Gastrocnemius medialis (tissue), 4 donors: ENCODE data around the gene DCDC2C. TPM values are rescaled to one million over a fixed set of nuclear protein-coding genes. Genes with fewer than 3 reads are reported as not detected.

Experiments used
- ATAC-seq, 2 donors: fragments of 150-250 bp; one replicate each; pipeline ENCODE4 v1.9.1; 2016
- DNase-seq, 2 donors: peaks; one replicate each; pipeline ENCODE4 v3.0.0-alpha.2; 2019
- H3K27ac ChIP-seq, 4 donors: fragments of 200-600 bp; sonication (generic); 1 replicate in 1 of 4; 2 replicates in 3 of 4; pipeline ENCODE4 v1.5.1; 2016 to 2018; ENCODE audit warnings: mild to moderate bottlenecking in 2 of 4, moderate library complexity in 1 of 4
- H3K27me3 ChIP-seq, 3 donors: fragments of 200-600 bp; sonication (generic) in 2 of 3; 1 replicate in 1 of 3; 2 replicates in 2 of 3; pipeline versions ENCODE4 v1.5.1 to v1.6.0; 2016 to 2019; ENCODE audit warnings: mild to moderate bottlenecking in 1 of 3, moderate library complexity in 1 of 3
- H3K36me3 ChIP-seq, 2 donors: fragments of 200-600 bp; sonication (generic) in 1 of 2; one replicate each; pipeline ENCODE4 v1.5.1; 2017 to 2018
- H3K4me1 ChIP-seq, 2 donors: fragments of 200-600 bp; sonication (generic) in 1 of 2; one replicate each; pipeline ENCODE4 v1.5.1; 2016 to 2017; ENCODE audit warnings: mild to moderate bottlenecking in 2 of 2
- H3K4me3 ChIP-seq, 4 donors: fragments of 200-600 bp; sonication (generic) in 3 of 4; 1 replicate in 1 of 4; 2 replicates in 3 of 4; pipeline ENCODE4 v1.5.1; 2016 to 2019; ENCODE audit warnings: mild to moderate bottlenecking in 2 of 4
- H3K9me3 ChIP-seq, 3 donors: fragments of 200-600 bp; sonication (generic) in 2 of 3; 1 replicate in 1 of 3; 2 replicates in 2 of 3; pipeline ENCODE4 v1.5.1; 2016 to 2019
- CTCF ChIP-seq, 5 experiments: fragments of 450-650 bp in 3 of 5; fragments of 200-600 bp in 2 of 5; sonication (generic) in 2 of 5; IDR thresholded peaks in 4 of 5; conservative IDR thresholded peaks in 1 of 5; 1 replicate in 4 of 5; 2 replicates in 1 of 5; pipeline ENCODE4 v1.5.1; 2016 to 2019; ENCODE audit warnings: antibody characterized with exemption in 5 of 5, mild to moderate bottlenecking in 3 of 5, moderate library complexity in 3 of 5
- POLR2A ChIP-seq, 2 donors: fragments of 450-650 bp; IDR thresholded peaks; one replicate each; pipeline ENCODE4 v1.6.1; 2017; ENCODE audit warnings: antibody characterized with exemption in 2 of 2, mild to moderate bottlenecking in 2 of 2, moderate library complexity in 2 of 2
- in situ Hi-C, 4 donors: fragments of 200-750 bp; cut with MboI; loops; one replicate each; pipeline versions ENCODE4 v1.15.0 to v1.8.0; 2017; ENCODE audit warnings: low sequenced_read_pairs in 4 of 4
- intact Hi-C: fragments of 100-400 bp; cut with DNase I; formaldehyde crosslinking; loops from one replicate; pipeline ENCODE4 v1.15.1; 2023; ENCODE audit warnings: low total_unique reads
- total RNA-seq, 4 donors: library from RNA; depleted of rRNA; stranded (reverse); fragments of >200 nt; gene quantifications; one replicate each; pipeline versions ENCODE4 v1.1.0 to v1.2.3, GENCODE V29; 2016

The DCDC2C gene
- total RNA-seq, 4 donors from 2014 or later: not detected

DNA sequence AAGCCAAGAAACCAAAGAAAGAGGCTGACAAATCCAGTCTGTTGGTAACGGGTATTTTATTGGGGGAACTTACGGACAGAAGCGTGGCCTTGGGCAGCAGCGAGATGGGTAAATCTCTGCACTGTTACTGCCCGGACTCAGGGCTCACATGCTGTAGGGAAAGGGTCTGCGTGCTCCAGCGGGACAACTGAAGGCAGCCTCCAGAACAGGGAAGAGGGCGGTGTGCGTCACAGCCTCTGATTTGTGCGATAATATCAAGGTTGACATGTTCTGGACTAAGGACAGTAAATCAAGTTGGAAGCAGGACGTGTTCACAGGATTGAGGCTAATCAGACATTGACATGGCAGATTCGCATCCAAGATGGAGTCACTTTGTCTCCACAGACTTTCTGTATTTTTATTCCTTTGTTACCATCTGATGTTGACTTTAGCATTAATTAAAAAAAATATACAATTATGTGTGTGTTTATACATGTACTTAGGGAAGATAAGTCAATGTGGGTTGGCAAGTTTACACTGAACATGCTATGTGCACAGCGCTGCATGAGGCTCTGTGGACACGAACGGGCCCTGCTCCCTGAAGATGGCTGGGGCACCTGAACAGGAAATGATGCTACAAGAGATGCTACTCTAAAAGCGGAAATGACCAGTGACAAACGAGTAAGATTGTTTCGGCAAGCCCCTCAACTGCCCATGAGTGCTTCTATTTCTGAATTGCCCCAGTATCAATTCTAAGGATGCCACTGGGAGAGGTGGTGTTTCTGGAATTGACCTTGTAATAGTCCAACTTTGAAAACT, 22.6 kb upstream of the DCDC2C start:
- Histone ChIP-seq H3K4me1 (no peaks in the 10 kb centered on the region), H3K9me3 (no peaks in the 10 kb centered on the region), H3K27ac (no peak overlapping the region), H3K4me3 (no peak overlapping the region), H3K36me3 (no peaks in the 10 kb centered on the region), H3K27me3 (no peaks in the 10 kb centered on the region)
- TF ChIP-seq POLR2A (IDR thresholded peaks at IDR 0.05) (no peak), CTCF (IDR thresholded peaks at IDR 0.05 in 4 of 5, conservative IDR thresholded peaks at IDR 0.05 in 1 of 5) (no peak)
- in situ Hi-C loops: no loop called here
- no peak for ATAC-seq
- no peak for DNase-seq
- intact Hi-C loops: no loop called here

- H3K9me3 ChIP-seq: no peaks in the 10 kb centered on the region
- DNase-seq (no peak), ATAC-seq (no peak)
- H3K4me3 ChIP-seq: no peak overlapping the region
- H3K4me1 ChIP-seq: no peaks in the 10 kb centered on the region
- in situ Hi-C loops: no loop called here
- no peaks in the 10 kb centered on the region for H3K27me3 ChIP-seq
- no peaks in the 10 kb centered on the region for H3K36me3 ChIP-seq
- no peak overlapping the region for H3K27ac ChIP-seq
- no peak for TF ChIP-seq CTCF (IDR thresholded peaks at IDR 0.05 in 4 of 5, conservative IDR thresholded peaks at IDR 0.05 in 1 of 5)
- TF ChIP-seq POLR2A (IDR thresholded peaks at IDR 0.05): no peak
- intact Hi-C loops: no loop called here
Observed at GRCh38 chr2:3681625-3682024, 21.8 kb upstream of the DCDC2C start.

- no peaks in the 10 kb centered on the region for H3K27me3 ChIP-seq
- in situ Hi-C loops: no loop called here
- H3K4me3 ChIP-seq: no peak overlapping the region
- DNase-seq: no peak
- no peaks in the 10 kb centered on the region for H3K9me3 ChIP-seq
- intact Hi-C loops: no loop called here
- no peak for ATAC-seq
- TF ChIP-seq POLR2A (IDR thresholded peaks at IDR 0.05) (no peak), CTCF (IDR thresholded peaks at IDR 0.05 in 4 of 5, conservative IDR thresholded peaks at IDR 0.05 in 1 of 5) (no peak)
- no peaks in the 10 kb centered on the region for H3K36me3 ChIP-seq
- no peak overlapping the region for H3K27ac ChIP-seq
- no peaks in the 10 kb centered on the region for H3K4me1 ChIP-seq
Observed at GRCh38 chr2:3682811-3683210, 20.6 kb upstream of the DCDC2C start.

GRCh38 chr2:3683748-3684454, 19.5 kb upstream of the DCDC2C start:
- in situ Hi-C loops: no loop called here
- Histone ChIP-seq H3K27ac (no peak overlapping the region), H3K9me3 (no peaks in the 10 kb centered on the region), H3K36me3 (no peaks in the 10 kb centered on the region), H3K4me3 (no peak overlapping the region), H3K4me1 (no peaks in the 10 kb centered on the region), H3K27me3 (no peaks in the 10 kb centered on the region)
- ATAC-seq (no peak), DNase-seq (no peak)
- intact Hi-C loops: no loop called here
- no peak for TF ChIP-seq CTCF (IDR thresholded peaks at IDR 0.05 in 4 of 5, conservative IDR thresholded peaks at IDR 0.05 in 1 of 5)
- TF ChIP-seq POLR2A (IDR thresholded peaks at IDR 0.05): no peak
